ENCODE measurements around the gene SPATS2L.

SPATS2L gene

DNA sequence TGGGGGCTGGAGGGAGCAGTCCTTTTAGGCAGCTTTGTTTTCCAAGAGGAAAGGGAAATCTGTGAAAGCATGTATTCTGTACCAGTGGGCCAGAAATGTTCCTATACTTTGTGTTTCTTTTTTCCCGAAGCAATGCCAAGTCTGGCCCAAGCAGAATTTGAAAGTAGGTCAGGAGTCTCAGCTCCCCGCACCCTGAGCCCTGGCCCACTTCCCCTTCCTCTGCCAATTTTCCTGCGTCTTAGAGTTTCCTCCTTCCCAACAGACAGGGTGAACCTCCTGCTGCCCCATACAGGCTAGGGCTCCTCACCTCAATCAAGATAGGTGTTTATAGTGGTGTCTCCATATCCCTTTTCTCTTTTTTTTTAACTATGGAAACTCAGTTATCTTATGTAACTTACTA, 138.0 kb downstream of the SPATS2L start:
- no peak for DNase-seq (ENCODE audit: low read depth)

- no peak for DNase-seq (ENCODE audit: low read depth)
These were observed 138.8 kb downstream of the SPATS2L start for GRCh38 chr2:200445284-200445683.

GRCh38 chr2:200446612-200447011, 140.1 kb downstream of the SPATS2L start:
- DNase-seq (ENCODE audit: low read depth): no peak

GRCh38 chr2:200447139-200447855, 140.8 kb downstream of the SPATS2L start:
- DNase-seq (ENCODE audit: low read depth): no peak

GRCh38 chr2:200448455-200448854, 142.0 kb downstream of the SPATS2L start:
- DNase-seq (ENCODE audit: low read depth): no peak

DNA sequence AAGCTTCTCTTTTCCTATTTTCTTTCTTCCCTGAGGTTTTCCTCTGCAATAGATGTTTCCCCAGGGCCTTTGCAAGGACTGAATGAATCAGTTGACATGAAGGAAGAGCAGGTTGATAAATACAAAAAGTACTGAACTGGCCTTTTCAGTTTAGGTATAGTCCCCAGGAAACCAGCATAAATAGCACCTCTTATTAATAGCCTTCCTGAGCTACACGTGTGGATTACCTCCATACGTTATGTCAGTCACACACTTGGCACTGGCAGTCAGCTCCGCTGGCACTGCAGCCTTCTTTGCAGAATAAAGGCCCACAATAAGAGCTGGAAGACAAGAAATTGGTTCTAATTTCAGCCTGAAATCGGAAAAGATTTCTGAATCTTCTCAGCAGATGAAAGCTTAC, 142.7 kb downstream of the SPATS2L start:
- DNase-seq (ENCODE audit: low read depth): no peak

GRCh38 chr2:200450288-200450687, 143.8 kb downstream of the SPATS2L start:
- no peak for DNase-seq (ENCODE audit: low read depth)

DNA sequence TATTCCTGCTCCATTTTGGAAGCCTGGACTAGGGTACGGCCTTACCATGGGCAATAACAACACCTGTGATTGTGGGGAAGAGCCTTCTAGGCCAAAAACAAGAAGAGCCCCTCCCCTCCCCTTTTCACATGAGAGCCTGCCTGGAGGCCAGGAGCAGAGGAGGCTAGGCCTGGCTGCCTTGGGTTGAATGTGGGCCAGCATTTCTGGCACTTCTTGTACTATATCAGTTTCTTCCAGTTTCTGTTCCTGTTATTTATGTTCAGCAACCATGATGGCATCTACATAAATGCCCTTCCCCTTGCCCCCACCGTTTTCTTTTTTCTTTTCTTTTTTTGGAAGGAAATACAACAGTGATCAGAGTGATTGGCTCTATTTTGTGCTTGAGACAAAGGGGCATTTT, 145.0 kb downstream of the SPATS2L start:
- DNase-seq (ENCODE audit: low read depth): no peak

DNA sequence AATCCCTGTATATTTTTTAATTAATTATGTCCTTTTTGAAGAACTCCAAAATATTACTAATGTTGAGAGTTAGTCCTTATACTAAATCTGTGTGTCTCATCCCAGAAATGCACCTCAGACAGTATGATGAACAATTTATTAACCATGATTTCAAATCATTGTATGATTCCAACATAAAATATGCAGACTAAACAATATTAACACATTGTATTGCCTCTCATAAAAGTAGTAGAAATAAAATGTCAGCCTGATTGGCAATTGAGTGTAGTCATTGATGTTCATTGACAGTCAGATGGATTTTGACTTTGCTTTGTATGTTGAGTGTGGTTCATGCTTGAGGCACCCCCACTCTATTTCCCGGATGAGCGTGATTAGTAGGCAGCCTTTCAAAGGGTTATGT, 145.9 kb downstream of the SPATS2L start:
- no peak for DNase-seq (ENCODE audit: low read depth)

GRCh38 chr2:200453142-200453852, 146.8 kb downstream of the SPATS2L start:
- no peak for DNase-seq (ENCODE audit: low read depth)

GRCh38 chr2:200453853-200454534, 147.5 kb downstream of the SPATS2L start:
- no peak for DNase-seq (ENCODE audit: low read depth)

DNA sequence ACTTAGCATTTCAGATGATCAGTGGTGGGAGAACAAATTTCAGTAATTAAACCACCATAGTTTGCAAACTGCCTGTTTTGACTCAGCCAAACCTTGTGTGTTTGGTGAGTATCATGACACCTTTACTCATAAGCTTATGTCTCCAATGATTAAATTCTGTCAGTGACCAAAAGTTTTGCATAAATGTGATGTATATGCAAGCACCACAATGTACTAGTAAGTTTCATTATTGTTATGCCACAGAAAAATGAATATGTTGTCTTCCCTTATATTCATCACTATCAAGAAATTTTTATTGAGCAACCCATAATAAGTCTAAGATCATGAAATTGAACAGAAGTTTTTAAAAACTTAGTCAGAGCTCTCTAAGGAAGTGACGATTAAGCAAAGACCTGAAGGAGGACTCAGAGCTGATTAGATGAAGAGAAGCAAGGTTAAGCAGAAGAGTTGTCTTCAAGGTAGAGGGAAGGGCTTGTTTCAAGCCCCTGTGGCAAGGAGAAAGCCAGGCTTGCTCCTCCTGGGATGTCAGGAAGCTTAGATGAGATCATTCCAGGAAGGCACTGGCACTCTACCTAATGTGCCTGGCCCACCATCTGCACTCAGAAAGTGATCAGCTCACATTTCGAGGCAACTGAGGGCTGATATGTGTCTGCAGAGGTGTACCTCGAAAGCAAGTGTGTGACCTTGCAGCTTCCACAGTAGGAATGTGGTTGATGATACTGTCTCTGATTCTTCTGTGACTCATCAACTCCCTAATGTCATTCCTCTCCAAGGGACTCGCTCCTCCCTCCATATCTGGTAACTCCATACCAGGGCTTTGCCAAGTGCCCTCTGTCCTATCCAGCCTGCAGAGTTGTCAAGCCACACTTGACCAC, 148.7 kb downstream of the SPATS2L start:
- DNase-seq (ENCODE audit: low read depth): no peak

DNA sequence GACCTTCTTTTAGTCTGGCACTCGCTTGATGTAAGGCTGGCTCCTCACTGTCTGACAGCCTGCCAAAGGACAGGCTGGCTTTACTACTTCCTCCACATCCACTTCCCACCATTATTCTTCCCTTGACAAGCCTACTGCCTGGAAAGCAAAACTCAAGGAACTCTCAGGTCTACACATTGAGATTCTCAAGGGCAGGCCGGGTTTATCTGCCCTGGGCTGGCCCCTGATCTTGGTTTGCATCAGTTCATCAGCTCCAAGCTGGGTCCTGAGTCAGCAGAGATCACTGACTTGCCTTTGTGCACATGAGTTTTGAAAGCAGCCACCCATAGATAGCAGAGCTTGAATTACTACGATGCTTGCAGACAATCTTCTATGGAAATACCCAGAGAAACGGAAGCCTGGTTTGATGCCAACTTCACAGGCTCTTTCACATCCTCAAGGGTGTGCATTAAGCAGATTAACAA, 149.5 kb downstream of the SPATS2L start:
- no peak for DNase-seq (ENCODE audit: low read depth)

- no peak for DNase-seq (ENCODE audit: low read depth)
These were observed 150.1 kb downstream of the SPATS2L start for GRCh38 chr2:200456567-200456966.

- DNase-seq (ENCODE audit: low read depth): no peak
These were observed 152.6 kb downstream of the SPATS2L start for GRCh38 chr2:200459101-200459500.

DNA sequence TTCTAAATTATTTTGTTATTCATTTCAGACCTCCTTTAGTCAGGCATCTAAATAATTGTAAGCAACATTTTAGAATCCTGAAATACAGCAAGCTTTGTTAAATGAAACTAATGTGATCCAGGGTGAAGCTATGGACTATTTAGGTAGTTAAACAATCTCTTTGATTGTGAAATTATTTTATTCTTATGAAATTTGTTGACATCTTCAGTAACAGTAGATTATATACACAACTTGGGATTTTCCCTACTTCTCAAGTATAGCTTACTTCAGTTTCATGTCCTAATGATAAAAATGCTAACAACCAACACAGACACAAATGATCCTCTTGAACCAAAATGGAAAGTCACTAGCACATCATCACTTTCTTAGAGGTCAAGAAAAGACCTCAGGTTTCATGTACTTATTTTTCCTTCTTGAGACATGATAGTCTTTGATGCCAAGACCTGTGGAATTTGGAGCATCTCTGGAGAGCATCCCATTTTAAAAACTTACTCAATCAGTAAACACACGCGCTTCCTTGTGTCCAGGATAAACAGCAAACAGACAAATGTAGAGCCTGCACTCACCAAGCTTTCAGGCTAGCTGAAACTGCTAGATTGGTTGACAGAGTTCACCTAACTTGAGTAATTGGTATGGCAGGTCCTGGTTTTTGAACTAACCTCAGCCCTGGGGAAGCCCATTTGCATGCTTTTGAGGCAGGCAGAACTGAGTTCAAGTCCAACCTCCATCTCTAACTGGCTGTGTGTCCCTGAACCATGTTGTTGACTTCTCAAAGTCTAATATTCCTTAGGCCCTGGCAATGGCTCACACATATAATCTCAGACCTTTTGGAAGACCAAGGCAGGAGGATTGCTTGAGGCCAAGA, 155.6 kb downstream of the SPATS2L start:
- no peak for DNase-seq (ENCODE audit: low read depth)

DNA sequence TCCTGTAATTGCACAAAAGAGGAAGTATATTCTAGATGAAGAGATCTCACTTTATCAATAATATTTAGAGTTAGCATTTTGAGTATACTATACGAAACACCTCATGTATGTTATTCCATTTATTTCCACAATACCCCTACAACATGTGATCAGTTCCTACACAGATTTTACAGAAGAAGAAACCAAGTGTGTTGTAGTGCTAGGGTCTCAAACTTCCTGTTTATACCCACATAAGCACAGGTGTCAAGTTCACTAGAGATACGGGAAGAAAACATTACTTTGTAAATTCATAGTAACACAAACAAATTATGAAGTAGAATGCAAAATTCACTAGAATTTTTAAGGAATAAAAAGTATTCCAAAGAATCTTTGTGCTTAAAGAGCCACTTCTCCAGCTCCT, 157.0 kb downstream of the SPATS2L start:
- no peak for DNase-seq (ENCODE audit: low read depth)

DNA sequence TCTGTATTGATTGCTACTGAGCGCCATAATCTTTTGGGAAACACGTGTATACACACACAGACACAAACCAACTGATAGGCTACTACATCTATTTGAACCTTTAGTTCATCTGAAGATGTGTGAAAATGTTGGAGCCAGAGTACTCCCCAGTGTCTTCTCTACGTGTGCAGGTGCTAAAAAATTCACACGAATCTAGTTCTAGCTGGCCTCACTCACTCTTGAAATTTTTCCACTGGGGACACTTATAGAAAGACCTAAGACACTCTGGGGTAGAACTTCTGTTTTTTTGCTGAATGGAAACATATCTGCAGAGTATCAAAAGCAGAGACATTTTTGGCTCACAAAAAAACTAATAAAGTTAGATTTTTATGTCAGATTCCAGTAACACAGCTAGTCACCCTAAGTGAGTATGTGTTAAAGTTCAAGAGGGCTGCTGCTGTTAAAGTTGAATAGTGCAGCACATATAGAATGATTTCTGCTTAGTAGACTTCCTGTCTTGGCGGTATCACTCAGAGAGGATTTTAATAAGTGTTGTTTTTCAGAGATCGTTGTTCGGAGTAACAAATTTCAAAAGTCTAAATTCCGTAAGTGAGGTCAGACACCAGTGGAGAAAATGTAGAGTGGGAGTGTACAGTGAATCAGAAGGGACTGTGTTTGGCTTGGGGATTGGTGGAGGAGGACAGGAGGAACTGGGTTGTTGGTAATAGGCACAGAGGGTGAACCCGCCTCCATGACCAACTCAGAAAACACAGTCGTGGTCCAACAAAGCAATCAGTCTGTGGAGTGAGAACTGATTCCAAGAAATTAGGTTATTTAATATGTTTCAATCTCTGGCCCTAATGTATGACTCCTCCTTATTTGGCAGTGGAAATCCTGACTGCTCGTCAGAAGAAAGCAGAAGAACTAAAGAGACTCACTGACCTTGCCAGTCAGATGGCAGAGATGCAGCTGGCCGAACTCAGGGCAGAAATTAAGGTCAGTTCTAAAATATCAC, 160.2 kb downstream of the SPATS2L start:
- DNase-seq (ENCODE audit: low read depth): no peak

DNA sequence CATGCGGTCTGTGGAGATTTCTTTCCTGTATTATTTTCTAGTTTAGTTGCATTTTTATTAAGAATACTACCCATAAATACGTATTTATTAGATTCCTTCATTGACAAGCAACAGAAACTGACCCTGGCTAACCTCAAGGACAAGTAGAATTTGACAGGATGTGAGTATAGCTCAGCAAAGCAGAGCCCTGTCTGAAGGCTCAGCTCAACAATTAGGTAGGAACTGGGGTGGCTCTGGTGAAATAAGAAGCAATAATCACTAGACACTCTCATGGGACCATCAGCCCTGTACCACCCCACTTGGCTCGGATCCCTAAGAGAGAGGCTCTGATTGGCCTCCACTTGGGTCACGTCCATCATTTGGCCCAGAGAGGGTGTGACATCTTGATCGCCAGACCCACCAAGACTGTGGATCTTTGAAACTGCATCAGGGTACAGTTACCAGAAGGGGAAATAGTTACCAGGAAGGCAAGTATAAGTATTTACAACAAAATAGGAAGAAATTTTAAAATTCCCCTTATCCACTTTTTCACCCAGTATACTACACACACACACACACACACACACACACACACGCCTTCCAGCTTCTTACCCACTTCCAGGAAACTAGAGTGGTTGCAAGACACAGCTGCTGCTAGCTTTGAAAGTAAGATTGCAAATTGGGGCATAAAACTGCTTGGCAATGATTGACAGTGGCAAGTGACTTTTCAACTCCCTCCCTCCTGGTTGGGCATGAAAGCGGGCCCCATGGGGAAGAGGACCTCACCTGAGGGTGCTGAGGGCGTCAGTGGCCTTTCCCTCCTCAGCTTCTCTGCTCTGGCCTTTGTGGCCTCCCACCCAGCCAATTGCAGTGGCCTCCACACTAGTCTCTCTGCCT, 161.6 kb downstream of the SPATS2L start:
- DNase-seq (ENCODE audit: low read depth): no peak

Data from stimulated activated CD8-positive, alpha-beta memory T cell treated with anti-CD3 and anti-CD28 coated beads, Interleukin-7, amount 100 ng/mL, for 24 hours (primary cell).